RWPE2 (cell line): Measurements from ENCODE around the gene CABCOCO1.

Experiments
- ATAC-seq: fragments of 200-7000 bp; cut with Tn5 transposase; 3 replicates; pipeline ENCODE4 v1.9.1; 2021; ENCODE audit warnings: low read depth
- DNase-seq: peaks from one replicate; pipeline ENCODE4 v3.0.0-alpha.2; 2020; ENCODE audit warnings: low spot score
- H3K27ac ChIP-seq: fragments of 450-650 bp; 2 replicates; pipeline ENCODE4 v1.5.1; 2017; ENCODE audit warnings: mild to moderate bottlenecking; ENCODE audit not compliant: poor library complexity, severe bottlenecking
- H3K27me3 ChIP-seq: fragments of 250-450 bp; sonication (Bioruptor Pico); 2 replicates; pipeline ENCODE4 v1.5.1; 2021; ENCODE audit warnings: mild to moderate bottlenecking, moderate library complexity; ENCODE audit not compliant: insufficient read depth, poor library complexity, severe bottlenecking
- H3K36me3 ChIP-seq: fragments of 250-450 bp; sonication (Bioruptor Pico); 2 replicates; pipeline ENCODE4 v1.5.1; 2020; ENCODE audit warnings: low read depth, mild to moderate bottlenecking, moderate library complexity
- H3K4me1 ChIP-seq: fragments of 250-450 bp; sonication (Bioruptor Pico); 2 replicates; pipeline ENCODE4 v1.5.1; 2021; ENCODE audit warnings: mild to moderate bottlenecking, moderate library complexity; ENCODE audit not compliant: insufficient read depth, poor library complexity, severe bottlenecking
- H3K4me3 ChIP-seq: fragments of 250-450 bp; sonication (Bioruptor Pico); 2 replicates; pipeline ENCODE4 v1.5.1; 2021; ENCODE audit warnings: mild to moderate bottlenecking, moderate library complexity; ENCODE audit not compliant: severe bottlenecking
- H3K9me3 ChIP-seq: fragments of 250-450 bp; sonication (Bioruptor Pico); 2 replicates; pipeline ENCODE4 v1.5.1; 2021; ENCODE audit warnings: mild to moderate bottlenecking, moderate library complexity; ENCODE audit not compliant: severe bottlenecking
- CTCF ChIP-seq: fragments of 450-650 bp; IDR thresholded peaks from one replicate; pipeline ENCODE4 v1.5.1; 2017; ENCODE audit warnings: mild to moderate bottlenecking, moderate library complexity; ENCODE audit not compliant: poor library complexity, severe bottlenecking

The CABCOCO1 gene

GRCh38 chr10:61618388-61618961, 44.3 kb upstream of the CABCOCO1 start:
- H3K27me3 ChIP-seq: no peaks in the 10 kb centered on the region
- ATAC-seq (no peak), DNase-seq (no peak)
- no peak overlapping the region for H3K4me3 ChIP-seq
- H3K4me1 ChIP-seq: no peaks in the 10 kb centered on the region
- no peak for TF ChIP-seq CTCF
- no peak overlapping the region for H3K27ac ChIP-seq
- no peaks in the 10 kb centered on the region for H3K36me3 ChIP-seq
- no peaks in the 10 kb centered on the region for H3K9me3 ChIP-seq

- TF ChIP-seq CTCF: no peak
- Histone ChIP-seq H3K27ac (no peak overlapping the region), H3K4me1 (no peaks in the 10 kb centered on the region), H3K9me3 (no peaks in the 10 kb centered on the region), H3K4me3 (no peak overlapping the region), H3K27me3 (no peaks in the 10 kb centered on the region), H3K36me3 (no peaks in the 10 kb centered on the region)
- DNase-seq (no peak), ATAC-seq (no peak)
Measured at GRCh38 chr10:61620506-61620905, 42.2 kb upstream of the CABCOCO1 start.

GRCh38 chr10:61621605-61622051, 41.1 kb upstream of the CABCOCO1 start:
- Histone ChIP-seq H3K36me3 (no peaks in the 10 kb centered on the region), H3K4me1 (no peaks in the 10 kb centered on the region), H3K9me3 (no peaks in the 10 kb centered on the region), H3K4me3 (no peak overlapping the region), H3K27me3 (no peaks in the 10 kb centered on the region), H3K27ac (no peak overlapping the region)
- ATAC-seq: no peak
- TF ChIP-seq CTCF: no peak
- DNase-seq: no peak

- Histone ChIP-seq H3K27ac (no peak overlapping the region), H3K27me3 (no peaks in the 10 kb centered on the region), H3K4me3 (no peak overlapping the region), H3K9me3 (no peaks in the 10 kb centered on the region), H3K36me3 (no peaks in the 10 kb centered on the region), H3K4me1 (peaks cover 12% of the 10 kb centered on the region)
- TF ChIP-seq CTCF: no peak
- ATAC-seq (no peak), DNase-seq (no peak)
Measured at GRCh38 chr10:61623161-61623560, 39.6 kb upstream of the CABCOCO1 start.

GRCh38 chr10:61626209-61626608, 36.5 kb upstream of the CABCOCO1 start:
- Histone ChIP-seq H3K27me3 (no peaks in the 10 kb centered on the region), H3K36me3 (no peaks in the 10 kb centered on the region), H3K4me3 (no peak overlapping the region), H3K27ac (no peak overlapping the region), H3K4me1 (peaks cover 28% of the 10 kb centered on the region), H3K9me3 (no peaks in the 10 kb centered on the region)
- TF ChIP-seq CTCF: no peak
- no peak for DNase-seq
- no peak for ATAC-seq
